HepG2 (cell line): ENCODE results near the gene PAXX. TPM values are rescaled to one million over a fixed set of nuclear protein-coding genes. Genes with fewer than 3 reads are reported as not detected.

Experiments
- ATAC-seq: fragments of 200-7000 bp; cut with Tn5 transposase; 3 replicates; pipeline ENCODE4 v1.9.1; 2020; ENCODE audit warnings: mild to moderate bottlenecking, moderate library complexity
- BruUV-seq: library from RNA; stranded (reverse); fragments of 400-500 nt; replicated peaks from 2 replicates; lab custom pipeline; 2021; lab: Mats Ljungman, UMichigan
- CTCF ChIA-PET: fragments of 300-600 bp; formaldehyde crosslinking; extraction: SDS; loops from one replicate; lab custom pipeline; 2021; ENCODE audit warnings: low total read pairs, inconsistent platforms, low intra/inter-chr PET ratio; lab: Yijun Ruan, JAX
- POLR2A ChIA-PET: fragments of 350-600 bp; sonication (Branson Sonifier 250); formaldehyde crosslinking; loops from one replicate; lab custom pipeline; 2020; ENCODE audit warnings: antibody characterized with exemption, inconsistent platforms; lab: Yijun Ruan, JAX
- DNase-seq: peaks from one replicate; pipeline ENCODE4 v3.0.0-alpha.2; 2015; ENCODE audit warnings: low spot score
- FAIRE-seq: peaks from 3 replicates; lab custom pipeline; 2011; peaks lifted over from hg19 to GRCh38; lab: Jason Lieb, UNC
- H2AFZ ChIP-seq: one replicate; pipeline ENCODE4 v1.6.1; 2011; ENCODE audit warnings: low read length, inconsistent platforms
- H3K27ac ChIP-seq: fragments of 300-600 bp; 3 replicates; pipeline ENCODE4 v1.8.0; 2011; ENCODE audit warnings: mixed run types, mild to moderate bottlenecking, mixed read lengths, low read length, inconsistent platforms; ENCODE audit not compliant: insufficient read depth; ENCODE audit errors: extremely low read length
- H3K27me3 ChIP-seq, 2 experiments: fragments of 200-600 bp in 1 of 2; 2 replicates in 1 of 2; 3 replicates in 1 of 2; pipeline versions ENCODE4 v1.6.0 to v1.8.0; 2011; ENCODE audit warnings: low read length in 2 of 2, mild to moderate bottlenecking in 2 of 2, moderate library complexity in 2 of 2, inconsistent platforms in 1 of 2; ENCODE audit not compliant: insufficient read depth in 2 of 2, control insufficient read depth in 1 of 2
- H3K36me3 ChIP-seq, 2 experiments: fragments of 200-600 bp in 1 of 2; replicated peaks in 1 of 2; 2 replicates in 1 of 2; 3 replicates in 1 of 2; pipeline versions ENCODE4 v1.5.1 to v1.8.0; 2011; ENCODE audit warnings: low read length in 2 of 2, inconsistent platforms in 1 of 2; ENCODE audit not compliant: insufficient read depth in 2 of 2, control insufficient read depth in 1 of 2
- H3K4me1 ChIP-seq: 2 replicates; pipeline ENCODE4 v1.5.1; 2012; ENCODE audit warnings: low read length, inconsistent platforms; ENCODE audit not compliant: insufficient read depth
- H3K4me2 ChIP-seq: 2 replicates; pipeline ENCODE4 v1.6.0; 2011; ENCODE audit warnings: low read depth, low read length, inconsistent platforms
- H3K4me3 ChIP-seq, 3 experiments: fragments of 200-600 bp in 1 of 3; sonication (generic), shearing (Covaris generic) in 1 of 3; replicated peaks in 1 of 3; 2 replicates each; pipeline ENCODE4 v1.5.1; 2011 to 2016; ENCODE audit warnings: low read length in 3 of 3, inconsistent platforms in 2 of 3, low read depth in 2 of 3, mild to moderate bottlenecking in 2 of 3, control low read depth in 1 of 3, mixed read lengths in 1 of 3; ENCODE audit not compliant: insufficient read depth in 1 of 3
- H3K79me2 ChIP-seq: one replicate; pipeline ENCODE4 v1.6.1; 2011; ENCODE audit warnings: low read length, inconsistent platforms; ENCODE audit not compliant: insufficient read depth
- H3K9ac ChIP-seq: 2 replicates; pipeline ENCODE4 v1.6.0; 2011; ENCODE audit warnings: mild to moderate bottlenecking, low read depth, low read length, inconsistent platforms; ENCODE audit not compliant: insufficient read depth
- H3K9me3 ChIP-seq: 2 replicates; pipeline ENCODE4 v1.5.1; 2012; ENCODE audit warnings: mild to moderate bottlenecking, low read length
- H4K20me1 ChIP-seq: 2 replicates; pipeline ENCODE4 v1.6.0; 2011; ENCODE audit warnings: inconsistent platforms, mild to moderate bottlenecking, low read length, moderate library complexity; ENCODE audit not compliant: insufficient read depth
- ASH2L ChIP-seq: fragments of 300-600, 200-600 bp; sonication (generic); IDR thresholded peaks from 2 replicates; pipeline ENCODE4 v1.7.0; 2017; ENCODE audit warnings: low read depth, mild to moderate bottlenecking, moderate library complexity, mixed read lengths, low read length; ENCODE audit not compliant: insufficient read length
- BCL6 ChIP-seq: IDR thresholded peaks from 2 replicates; pipeline ENCODE4 v1.6.1; 2016; ENCODE audit warnings: missing genetic modification reagents, missing compliant biosample characterization
- CREB1 ChIP-seq, 2 experiments: fragments of 450-650 bp in 1 of 2; IDR thresholded peaks; 2 replicates each; pipeline ENCODE4 v1.6.1; 2016 to 2017; ENCODE audit warnings: control low read depth in 1 of 2, mild to moderate bottlenecking in 1 of 2, missing compliant biosample characterization in 1 of 2, missing genetic modification characterization in 1 of 2
- RAD51 ChIP-seq: fragments of 450-650 bp; IDR thresholded peaks from 2 replicates; pipeline ENCODE4 v1.6.1; 2016; ENCODE audit warnings: borderline replicate concordance
- ZNF33B ChIP-seq: sonication (generic); formaldehyde crosslinking; IDR thresholded peaks from 2 replicates; pipeline ENCODE4 v1.5.1; 2020; ENCODE audit warnings: mild to moderate bottlenecking, missing genetic modification reagents
- WGBS: methylation state at CpG from one replicate; pipeline ENCODE4 v1.1.6; 2017; ENCODE audit warnings: low lambda C conversion rate; 5-methylcytosine and 5-hydroxymethylcytosine counted together
- in situ Hi-C: cut with HindIII; loops from 2 replicates; pipeline ENCODE4 v1.10.0; 2017; ENCODE audit warnings: low pct_unique_long_range_greater_than_20kb; ENCODE audit not compliant: extremely low pct_ligation_motif_present
- intact Hi-C: fragments of 100-400 bp; cut with micrococcal nuclease; formaldehyde crosslinking; loops from one replicate; pipeline ENCODE4 v1.10.0; 2022; ENCODE audit not compliant: unreplicated experiment
- polyA plus RNA-seq, 8 experiments: library from polyadenylated mRNA; depleted of rRNA in 3 of 8; stranded (reverse) in 7 of 8; unstranded in 1 of 8; fragments of >200 nt; fragmentation: Illumina TruSeq in 4 of 8; extraction: Trizol in 4 of 8; gene quantifications; 2 replicates each; pipeline versions ENCODE4 v1.2.1 to v1.2.3, GENCODE V29; 2011 to 2016; ENCODE audit warnings: low read depth in 4 of 8, missing spikeins in 1 of 8, mixed read lengths in 1 of 8; ENCODE audit not compliant: insufficient read depth in 1 of 8
- total RNA-seq, 5 experiments: library from RNA; depleted of rRNA; stranded (reverse); fragments of >200 nt; fragmentation: Illumina TruSeq; extraction: Trizol; gene quantifications; 2 replicates each; pipeline ENCODE4 v1.2.3, GENCODE V29; 2016; ENCODE audit warnings: low read depth in 1 of 5
- TF ChIP-seq, protein P1 (sequence below): sonication (generic); formaldehyde crosslinking; IDR thresholded peaks from 2 replicates; pipeline ENCODE4 v1.4.0; 2020; ENCODE audit warnings: low read depth, mild to moderate bottlenecking, missing genetic modification reagents
- TF ChIP-seq, protein P2 (sequence below), 2 experiments: sonication (generic) in 1 of 2; formaldehyde crosslinking in 1 of 2; IDR thresholded peaks; 2 replicates each; pipeline versions ENCODE4 v1.5.1 to v1.6.1; 2011 to 2020; ENCODE audit warnings: borderline replicate concordance in 1 of 2, low read depth in 1 of 2, low read length in 1 of 2, mild to moderate bottlenecking in 1 of 2, missing genetic modification reagents in 1 of 2, moderate library complexity in 1 of 2

Gene PAXX
- total and polyA plus RNA-seq, 2 of the 13 experiments (the other 11 are each of a cell fraction or from before 2014, with no cell fraction given), result 14.0 to 31.9 TPM

DNA sequence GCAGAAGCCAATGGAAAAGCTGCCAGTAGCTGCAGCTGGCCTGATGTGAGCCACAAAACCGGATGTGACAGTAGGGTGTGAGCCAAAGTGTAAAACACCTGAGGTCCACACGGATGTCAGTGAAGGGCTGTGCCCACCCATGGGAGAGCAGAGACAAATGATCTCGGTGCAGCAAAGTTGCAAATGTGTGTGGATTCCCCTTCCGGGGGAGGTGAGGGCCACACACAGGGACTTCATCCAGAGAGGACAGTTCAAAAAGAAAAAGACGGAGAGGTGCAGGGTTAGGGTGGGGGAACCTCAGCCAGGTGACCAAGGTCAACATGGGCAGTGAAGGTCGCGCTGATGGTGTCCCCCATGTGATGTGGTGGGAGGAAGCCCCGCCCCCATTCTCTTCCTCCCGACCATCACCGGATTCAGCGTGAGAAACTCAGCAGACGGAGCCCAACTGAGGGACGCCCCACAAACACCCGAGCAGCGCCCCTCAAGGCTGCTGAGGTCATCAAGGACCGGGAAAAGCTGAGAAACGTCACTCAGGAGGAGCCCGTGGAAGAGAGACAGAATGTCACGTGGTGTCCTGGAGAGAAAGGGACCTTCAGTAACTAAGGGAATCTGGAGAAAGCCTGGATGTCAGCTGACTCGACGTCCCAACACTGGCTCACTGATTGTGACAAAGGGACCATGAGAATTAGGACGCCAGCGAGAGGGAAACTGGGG lies 26.3 kb upstream of the PAXX start:
- CTCF ChIA-PET, result no interaction called here
- no peak for DNase-seq
- peak; percentile 36; the same call in 1 of the 2 replicates for TF ChIP-seq CREB1 (IDR thresholded peaks at IDR 0.05)
- no peak for TF ChIP-seq CREB1 (CRISPR knock-in tag; IDR thresholded peaks at IDR 0.05)
- no peak for TF ChIP-seq BCL6 (CRISPR knock-in tag)
- TF ChIP-seq ASH2L, result no peak
- TF ChIP-seq ZNF33B (CRISPR knock-in tag), result no peak
- TF ChIP-seq, protein P1, sequence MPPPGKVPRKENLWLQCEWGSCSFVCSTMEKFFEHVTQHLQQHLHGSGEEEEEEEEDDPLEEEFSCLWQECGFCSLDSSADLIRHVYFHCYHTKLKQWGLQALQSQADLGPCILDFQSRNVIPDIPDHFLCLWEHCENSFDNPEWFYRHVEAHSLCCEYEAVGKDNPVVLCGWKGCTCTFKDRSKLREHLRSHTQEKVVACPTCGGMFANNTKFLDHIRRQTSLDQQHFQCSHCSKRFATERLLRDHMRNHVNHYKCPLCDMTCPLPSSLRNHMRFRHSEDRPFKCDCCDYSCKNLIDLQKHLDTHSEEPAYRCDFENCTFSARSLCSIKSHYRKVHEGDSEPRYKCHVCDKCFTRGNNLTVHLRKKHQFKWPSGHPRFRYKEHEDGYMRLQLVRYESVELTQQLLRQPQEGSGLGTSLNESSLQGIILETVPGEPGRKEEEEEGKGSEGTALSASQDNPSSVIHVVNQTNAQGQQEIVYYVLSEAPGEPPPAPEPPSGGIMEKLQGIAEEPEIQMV (CRISPR knock-in tag), result no peak
- TF ChIP-seq, protein P2, sequence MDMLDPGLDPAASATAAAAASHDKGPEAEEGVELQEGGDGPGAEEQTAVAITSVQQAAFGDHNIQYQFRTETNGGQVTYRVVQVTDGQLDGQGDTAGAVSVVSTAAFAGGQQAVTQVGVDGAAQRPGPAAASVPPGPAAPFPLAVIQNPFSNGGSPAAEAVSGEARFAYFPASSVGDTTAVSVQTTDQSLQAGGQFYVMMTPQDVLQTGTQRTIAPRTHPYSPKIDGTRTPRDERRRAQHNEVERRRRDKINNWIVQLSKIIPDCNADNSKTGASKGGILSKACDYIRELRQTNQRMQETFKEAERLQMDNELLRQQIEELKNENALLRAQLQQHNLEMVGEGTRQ (IDR thresholded peaks at IDR 0.05; ENCODE audit: low read depth, low read length), result peak; percentile 63
- TF ChIP-seq, protein P2 (CRISPR knock-in tag; IDR thresholded peaks at IDR 0.05; ENCODE audit: borderline replicate concordance), result no peak
- TF ChIP-seq RAD51, result peak; percentile 53; the same call in 1 of the 2 replicates
- TF ChIP-seq, all 625 proteins: peak for 3
- no peaks in the 10 kb centered on the region for H3K79me2 ChIP-seq
- H3K27me3 ChIP-seq, result peaks cover 25 to 58% of the 10 kb centered on the region in 2 experiments
- H3K27ac ChIP-seq, result no peak overlapping the region
- no TSS peak for BruUV-seq
- in situ Hi-C loops, result no loop called here
- H3K36me3 ChIP-seq, result no peaks in the 10 kb centered on the region
- FAIRE-seq (no peak), ATAC-seq (no peak)
- no peaks in the 10 kb centered on the region for H3K9me3 ChIP-seq
- no peaks in the 10 kb centered on the region for H4K20me1 ChIP-seq
- H3K4me1 ChIP-seq, result peaks cover 32% of the 10 kb centered on the region
- no peak overlapping the region for H2AFZ ChIP-seq
- H3K9ac ChIP-seq, result no peak overlapping the region
- WGBS, result 22% methylated on average over 13 of the region's 23 CpGs
- intact Hi-C loops, result no loop called here
- POLR2A ChIA-PET, result interaction anchor here (1.2 kb wide), 1 partner anchor 16 kb away, joined by 4 read pairs; no protein-coding TSS in a partner anchor
- H3K4me3 ChIP-seq, result no peak overlapping the region
- no peak overlapping the region for H3K4me2 ChIP-seq
